Fibroblast of villous mesenchyme (primary cell): Measurements from ENCODE around the gene MMP24OS. TPM values are rescaled to one million over a fixed set of nuclear protein-coding genes. Genes with fewer than 3 reads are reported as not detected.

ENCODE experiments used
- DNase-seq: peaks from one replicate; pipeline ENCODE4 v3.0.0-alpha.2; 2010; ENCODE audit warnings: low read depth
- H3K4me3 ChIP-seq: 2 replicates; pipeline ENCODE4 v1.5.1; 2011; ENCODE audit warnings: low read depth, mild to moderate bottlenecking, low read length
- total RNA-seq: library from RNA; depleted of rRNA; stranded (reverse); fragments of >200 nt; gene quantifications from 2 replicates; pipeline ENCODE4 v1.2.3, GENCODE V29; 2012
- TF ChIP-seq, protein P1 (sequence below): IDR thresholded peaks from 2 replicates; pipeline ENCODE4 v1.5.1; 2012; ENCODE audit warnings: low read depth, mild to moderate bottlenecking, low read length; ENCODE audit not compliant: insufficient read depth

Gene MMP24OS
- total RNA-seq, 1 donor: 14.7 TPM

DNA sequence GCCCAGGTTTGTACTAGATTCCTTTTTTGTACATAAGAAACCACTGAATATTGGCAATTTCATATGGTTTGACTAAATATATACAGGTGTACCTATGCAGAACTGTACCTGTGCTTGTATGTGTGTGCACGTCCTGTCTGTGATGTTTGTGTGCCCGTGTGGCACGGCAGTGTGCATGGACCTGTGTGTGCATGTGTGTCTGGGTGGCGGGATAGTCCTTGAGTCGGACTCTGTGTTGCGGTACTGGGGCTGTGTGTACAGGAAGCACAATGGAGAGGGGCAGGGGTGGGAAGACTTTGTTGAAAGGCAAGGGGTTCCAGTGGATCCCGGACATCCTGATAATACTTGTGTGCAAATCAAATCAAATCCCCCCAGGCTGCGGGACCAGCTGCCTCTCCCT is 17.8 kb upstream of the MMP24OS start:
- TF ChIP-seq, protein P1, sequence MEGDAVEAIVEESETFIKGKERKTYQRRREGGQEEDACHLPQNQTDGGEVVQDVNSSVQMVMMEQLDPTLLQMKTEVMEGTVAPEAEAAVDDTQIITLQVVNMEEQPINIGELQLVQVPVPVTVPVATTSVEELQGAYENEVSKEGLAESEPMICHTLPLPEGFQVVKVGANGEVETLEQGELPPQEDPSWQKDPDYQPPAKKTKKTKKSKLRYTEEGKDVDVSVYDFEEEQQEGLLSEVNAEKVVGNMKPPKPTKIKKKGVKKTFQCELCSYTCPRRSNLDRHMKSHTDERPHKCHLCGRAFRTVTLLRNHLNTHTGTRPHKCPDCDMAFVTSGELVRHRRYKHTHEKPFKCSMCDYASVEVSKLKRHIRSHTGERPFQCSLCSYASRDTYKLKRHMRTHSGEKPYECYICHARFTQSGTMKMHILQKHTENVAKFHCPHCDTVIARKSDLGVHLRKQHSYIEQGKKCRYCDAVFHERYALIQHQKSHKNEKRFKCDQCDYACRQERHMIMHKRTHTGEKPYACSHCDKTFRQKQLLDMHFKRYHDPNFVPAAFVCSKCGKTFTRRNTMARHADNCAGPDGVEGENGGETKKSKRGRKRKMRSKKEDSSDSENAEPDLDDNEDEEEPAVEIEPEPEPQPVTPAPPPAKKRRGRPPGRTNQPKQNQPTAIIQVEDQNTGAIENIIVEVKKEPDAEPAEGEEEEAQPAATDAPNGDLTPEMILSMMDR: no peak
- no peak overlapping the region for H3K4me3 ChIP-seq
- DNase-seq: no peak

DNA sequence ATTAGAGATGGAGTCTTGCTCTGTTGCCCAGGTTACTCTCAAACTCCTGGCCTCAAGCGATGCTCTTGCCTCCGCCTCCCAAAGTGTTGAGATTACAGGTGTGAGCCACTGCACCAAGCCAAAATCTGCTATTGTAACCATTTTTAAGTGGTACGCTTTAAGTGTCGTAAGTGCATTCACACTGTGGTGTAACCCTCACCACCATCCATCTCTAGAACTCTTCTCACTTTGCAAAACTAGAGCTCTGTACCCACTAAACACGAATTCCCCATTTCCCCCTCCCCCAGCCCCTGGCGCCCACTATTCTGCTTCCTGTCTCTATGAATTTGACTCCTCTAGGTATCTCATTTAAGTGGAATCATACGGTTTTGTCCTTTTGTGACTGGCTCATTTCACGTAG is 17.1 kb upstream of the MMP24OS start:
- DNase-seq: no peak
- no peak overlapping the region for H3K4me3 ChIP-seq
- TF ChIP-seq, protein P1: no peak

DNA sequence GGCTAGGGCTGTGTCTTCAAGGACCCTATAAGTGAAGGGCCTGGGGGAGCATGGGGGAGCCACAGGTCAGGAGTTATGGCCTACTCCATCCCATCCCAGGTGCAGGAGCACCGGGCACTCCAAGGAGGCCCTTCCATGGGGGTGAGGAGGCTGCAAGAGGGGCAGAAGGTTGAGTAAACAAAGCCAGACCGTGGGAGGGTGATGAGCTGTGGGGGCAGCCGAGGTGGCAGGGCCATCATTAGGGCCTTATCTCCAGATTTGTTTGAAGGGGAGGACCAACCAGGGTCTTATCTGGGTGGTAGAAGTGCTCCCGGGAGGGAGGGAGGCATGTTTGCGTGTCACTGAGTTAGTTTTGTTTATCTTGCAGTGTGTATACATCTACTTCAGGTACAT is 16.4 kb upstream of the MMP24OS start:
- no peak for DNase-seq
- TF ChIP-seq, protein P1: no peak
- H3K4me3 ChIP-seq: no peak overlapping the region

DNA sequence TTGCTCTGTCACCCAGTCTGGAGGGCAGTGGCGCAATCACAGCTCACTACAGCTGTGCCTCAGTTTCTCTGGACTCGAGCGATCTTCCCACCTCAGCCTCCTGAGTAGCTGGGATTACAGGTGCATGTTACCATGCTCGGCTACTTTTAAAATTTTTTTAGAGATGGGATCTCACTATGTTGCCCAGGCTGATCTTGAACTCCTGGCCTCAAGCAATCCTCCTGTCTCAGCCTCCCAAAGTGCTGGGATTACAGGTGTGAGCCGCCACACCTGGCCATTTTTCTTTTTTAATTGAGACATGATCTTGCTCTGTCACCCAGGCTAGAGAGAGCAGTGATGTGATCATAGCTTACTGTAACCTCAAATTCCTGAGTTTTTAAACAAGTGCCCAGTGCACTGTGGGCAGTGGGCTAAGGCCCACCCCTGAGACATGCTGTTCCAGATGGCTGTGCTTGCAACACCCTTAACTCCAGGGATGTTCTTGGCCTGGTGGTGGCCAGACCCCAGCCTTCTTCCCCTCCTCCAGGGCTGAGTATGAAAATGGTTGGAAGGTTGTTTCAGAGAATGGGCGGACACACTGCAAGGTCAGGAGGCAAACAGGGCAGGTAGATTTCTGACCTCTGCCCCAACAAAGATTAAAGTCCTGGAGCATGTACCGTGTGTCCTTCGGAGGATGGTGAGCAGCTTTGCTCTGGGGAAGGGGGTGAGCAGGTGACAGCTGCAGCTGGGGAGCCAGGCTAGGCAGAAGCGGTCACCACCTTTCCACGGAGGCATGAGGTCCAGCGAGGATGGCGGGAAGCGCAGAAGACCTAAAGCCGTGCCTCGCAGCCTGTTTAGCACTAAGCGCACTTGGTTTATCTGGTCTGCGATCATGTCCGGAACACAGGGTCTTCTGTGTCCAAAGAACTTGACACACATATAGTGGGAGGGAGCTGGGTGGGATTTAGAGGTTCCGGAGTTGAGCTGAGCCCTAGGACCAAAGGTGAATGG is 15.7 kb upstream of the MMP24OS start:
- H3K4me3 ChIP-seq: no peak overlapping the region
- TF ChIP-seq, protein P1: no peak
- no peak for DNase-seq

DNA sequence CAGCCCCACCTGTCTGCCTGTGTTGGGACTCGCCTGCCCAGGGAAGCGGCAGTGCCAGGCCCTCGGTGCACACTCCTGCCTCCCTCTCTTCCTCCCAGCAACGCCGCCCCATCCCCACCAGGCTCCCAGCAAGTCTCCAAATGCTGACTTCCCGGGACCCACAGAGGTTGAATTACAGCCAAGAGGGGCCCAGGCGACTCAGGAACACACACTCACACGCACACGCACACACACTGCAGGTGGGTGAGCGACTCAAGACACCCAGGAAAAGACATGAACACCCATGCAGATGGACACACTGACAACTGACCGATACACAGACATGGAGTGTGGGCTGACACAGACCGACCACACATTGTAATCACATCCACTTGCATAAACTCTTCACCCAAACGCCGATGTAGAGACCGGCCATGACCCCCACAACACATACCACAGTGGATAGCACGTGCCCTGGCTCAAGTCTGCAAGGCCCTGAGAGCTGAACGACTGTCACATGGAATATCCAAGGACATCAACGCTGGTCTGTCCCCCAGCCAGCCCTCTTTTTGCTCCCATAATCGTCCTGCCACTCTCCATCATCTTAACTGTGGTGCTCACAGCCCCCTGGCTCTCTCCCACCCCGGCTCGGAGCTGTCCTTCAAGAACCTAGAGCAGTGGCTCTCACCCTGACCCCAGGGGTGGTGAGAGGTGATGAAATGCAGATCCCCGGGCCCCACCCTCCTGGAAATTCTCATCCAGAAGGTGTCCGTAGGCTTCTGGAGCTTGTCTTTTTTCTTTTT is 14.8 kb upstream of the MMP24OS start:
- no peak overlapping the region for H3K4me3 ChIP-seq
- TF ChIP-seq, protein P1: no peak
- DNase-seq: no peak

DNA sequence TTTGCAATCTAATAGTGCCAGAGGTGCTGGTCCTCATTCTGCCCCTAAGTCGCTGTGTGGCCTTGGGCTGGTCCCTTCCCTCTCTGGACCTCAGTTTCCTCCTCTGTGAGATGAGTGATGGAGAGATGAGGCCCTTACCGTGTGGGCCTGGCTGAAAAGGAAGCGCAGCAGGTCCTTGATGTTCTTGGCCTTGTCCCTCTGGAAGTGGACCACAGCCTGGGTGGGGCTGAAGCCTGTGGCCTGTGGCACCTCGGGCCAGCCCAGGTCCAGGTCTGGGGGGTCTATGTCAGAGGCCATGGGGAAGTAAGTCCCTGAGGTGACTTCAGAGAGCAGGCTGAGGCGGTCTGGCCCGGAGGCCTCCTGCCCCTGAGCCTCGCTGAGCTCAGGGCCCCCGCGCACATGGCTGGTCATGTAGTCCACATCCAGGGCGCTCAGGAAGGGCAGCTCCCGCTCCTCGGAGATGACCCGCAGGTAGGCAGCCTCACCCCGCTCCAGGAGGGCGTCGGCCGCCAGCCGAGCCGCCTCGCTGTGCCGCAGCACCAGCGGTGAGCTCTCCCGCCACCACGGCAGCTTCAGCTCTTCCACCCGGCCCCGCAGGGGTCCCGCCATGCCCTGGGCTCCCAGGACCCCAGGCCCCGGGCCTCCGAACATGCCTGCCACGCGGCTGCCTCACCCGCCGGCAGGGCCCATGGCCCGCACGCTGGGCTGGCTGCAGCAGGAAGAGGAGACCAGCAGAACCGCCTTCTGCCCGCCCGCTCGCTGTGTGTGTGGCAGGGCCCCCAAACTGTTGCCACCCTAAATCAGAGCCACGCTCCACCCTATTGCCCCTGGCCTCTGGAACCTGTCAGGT is 14.0 kb upstream of the MMP24OS start, which contains the start of gene FAM83C:
Gene FAM83C (minus strand): TSS at position 772 of the 850 bp plus-strand sequence. CDS start 121 bp downstream, at position 651.
- no peak within 1 kb of the TSS for H3K4me3 ChIP-seq
- TF ChIP-seq, protein P1: no peak
- DNase-seq: no peak
